Stimulated activated CD4-positive, alpha-beta T cell treated with anti-CD3 and anti-CD28 coated beads, Interleukin-4, amount 100 ng/mL, for 4 hours (primary cell): ENCODE data around the gene CCDC69.

ENCODE experiments used
- DNase-seq, 2 experiments: peaks; one replicate each; pipeline ENCODE4 v3.0.0-alpha.2; 2020

CCDC69 gene

GRCh38 chr5:151138114-151138513 lies 85.8 kb downstream of the CCDC69 start:
- DNase-seq: no peak

- DNase-seq: no peak
Observed at GRCh38 chr5:151137067-151137825, 86.6 kb downstream of the CCDC69 start.

GRCh38 chr5:151134228-151134627 lies 89.7 kb downstream of the CCDC69 start:
- DNase-seq: no peak

- no peak for DNase-seq
Observed at GRCh38 chr5:151132963-151133362, 90.9 kb downstream of the CCDC69 start.
